ENCODE results near the gene KCNAB1.

Gene KCNAB1

DNA sequence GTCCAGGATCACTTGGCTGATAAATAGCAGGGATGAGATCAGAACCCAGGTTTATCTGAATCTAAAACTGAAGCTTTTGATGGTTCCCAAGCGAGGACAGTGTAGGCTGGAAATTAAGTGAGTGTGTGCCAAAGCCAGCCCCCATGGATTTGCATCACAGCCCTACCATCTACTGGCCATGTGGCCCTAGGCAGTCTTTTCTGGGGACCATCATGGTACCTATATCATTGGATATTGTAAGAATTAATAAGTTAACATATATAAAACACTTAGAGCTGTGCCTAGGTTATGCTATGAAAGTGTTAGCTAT is 467.3 kb downstream of the KCNAB1 start:
- Histone ChIP-seq H3K27me3 (ENCODE audit: low read length) (no peaks in the 10 kb centered on the region), H3K4me2 (ENCODE audit: low read depth, low read length, poor library complexity, severe bottlenecking) (no peak overlapping the region), H3K79me2 (ENCODE audit: insufficient read depth, low read length) (no peaks in the 10 kb centered on the region), H3K27ac (ENCODE audit: low read depth, low read length) (no peak overlapping the region), H3K36me3 (ENCODE audit: low read length) (no peaks in the 10 kb centered on the region), H3K9me3 (ENCODE audit: insufficient read depth, low read length) (no peaks in the 10 kb centered on the region), H3K4me3 (ENCODE audit: insufficient read depth, low read length, poor library complexity, severe bottlenecking) (no peak overlapping the region), H3F3A (ENCODE audit: insufficient read depth) (no peaks in the 10 kb centered on the region), H3K9me2 (replicated peaks; ENCODE audit: insufficient read depth, low read length) (no peaks in the 10 kb centered on the region), H2AFZ (ENCODE audit: low read depth, low read length, severe bottlenecking) (no peak overlapping the region), H4K20me1 (ENCODE audit: low read depth, low read length) (no peaks in the 10 kb centered on the region), H3K9ac (ENCODE audit: low read length) (no peak overlapping the region)
- TF ChIP-seq EZH2phosphoT487 (conservative IDR thresholded peaks at IDR 0.05; ENCODE audit: low read length), result no peak
- TF ChIP-seq, protein P1, sequence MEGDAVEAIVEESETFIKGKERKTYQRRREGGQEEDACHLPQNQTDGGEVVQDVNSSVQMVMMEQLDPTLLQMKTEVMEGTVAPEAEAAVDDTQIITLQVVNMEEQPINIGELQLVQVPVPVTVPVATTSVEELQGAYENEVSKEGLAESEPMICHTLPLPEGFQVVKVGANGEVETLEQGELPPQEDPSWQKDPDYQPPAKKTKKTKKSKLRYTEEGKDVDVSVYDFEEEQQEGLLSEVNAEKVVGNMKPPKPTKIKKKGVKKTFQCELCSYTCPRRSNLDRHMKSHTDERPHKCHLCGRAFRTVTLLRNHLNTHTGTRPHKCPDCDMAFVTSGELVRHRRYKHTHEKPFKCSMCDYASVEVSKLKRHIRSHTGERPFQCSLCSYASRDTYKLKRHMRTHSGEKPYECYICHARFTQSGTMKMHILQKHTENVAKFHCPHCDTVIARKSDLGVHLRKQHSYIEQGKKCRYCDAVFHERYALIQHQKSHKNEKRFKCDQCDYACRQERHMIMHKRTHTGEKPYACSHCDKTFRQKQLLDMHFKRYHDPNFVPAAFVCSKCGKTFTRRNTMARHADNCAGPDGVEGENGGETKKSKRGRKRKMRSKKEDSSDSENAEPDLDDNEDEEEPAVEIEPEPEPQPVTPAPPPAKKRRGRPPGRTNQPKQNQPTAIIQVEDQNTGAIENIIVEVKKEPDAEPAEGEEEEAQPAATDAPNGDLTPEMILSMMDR (IDR thresholded peaks at IDR 0.05; ENCODE audit: insufficient read depth, low read length, poor library complexity, severe bottlenecking), result no peak
